Measurements from ENCODE around the gene MSI1.

GRCh38 chr12:120347766-120348165 is 21.2 kb downstream of the MSI1 start:
- no peak for TF ChIP-seq CTCF (conservative IDR thresholded peaks at IDR 0.05; ENCODE audit: low read depth, low read length)
- TF ChIP-seq EZH2 (IDR thresholded peaks at IDR 0.05; ENCODE audit: borderline replicate concordance, low read depth, low read length, poor library complexity, severe bottlenecking), result no peak
